A549 (cell line): ENCODE results near the gene P4HTM.

Source experiments
- ATOH8 ChIP-seq: fragments of 250-450 bp; sonication (Bioruptor Pico); IDR thresholded peaks from 2 replicates; pipeline ENCODE4 v1.5.0; 2020; ENCODE audit warnings: low read depth, mild to moderate bottlenecking, moderate library complexity
- CHD4 ChIP-seq: fragments of 200-600 bp; sonication (generic); IDR thresholded peaks from 2 replicates; pipeline ENCODE4 v1.6.1; 2016; ENCODE audit warnings: antibody characterized with exemption, mild to moderate bottlenecking, borderline replicate concordance
- CTCF ChIP-seq: fragments of >200 bp; sonication (Bioruptor Twin); formaldehyde crosslinking; IDR thresholded peaks from 3 replicates; pipeline ENCODE4 v1.5.1; 2016
- FOXS1 ChIP-seq: fragments of 250-450 bp; sonication (Bioruptor Pico); IDR thresholded peaks from 2 replicates; pipeline ENCODE4 v1.5.0; 2020; ENCODE audit warnings: mild to moderate bottlenecking, moderate library complexity
- HDAC2 ChIP-seq: fragments of 200-600 bp; sonication (generic); IDR thresholded peaks from 2 replicates; pipeline ENCODE4 v1.6.1; 2016
- MAFK ChIP-seq: fragments of 450-650 bp; IDR thresholded peaks from 2 replicates; pipeline ENCODE4 v1.6.1; 2014; ENCODE audit not compliant: partially characterized antibody
- NFE2L2 ChIP-seq: fragments of 150-350 bp; conservative IDR thresholded peaks from 2 replicates; pipeline ENCODE4 v1.6.1; 2014; ENCODE audit warnings: low read length
- NPAS2 ChIP-seq: fragments of 250-450 bp; sonication (Bioruptor Pico); IDR thresholded peaks from 2 replicates; pipeline ENCODE4 v1.8.0; 2022; ENCODE audit warnings: mild to moderate bottlenecking, moderate library complexity, borderline replicate concordance
- NR3C1 ChIP-seq: fragments of >200 bp; sonication (Bioruptor Twin); formaldehyde crosslinking; IDR thresholded peaks from 3 replicates; pipeline ENCODE4 v1.6.1; 2017
- POLR2A ChIP-seq: IDR thresholded peaks from 2 replicates; pipeline ENCODE4 v1.6.1; 2012; ENCODE audit warnings: mild to moderate bottlenecking, low read length
- RCOR1 ChIP-seq: fragments of 150-350 bp; IDR thresholded peaks from 2 replicates; pipeline ENCODE4 v1.6.1; 2014; ENCODE audit warnings: antibody characterized with exemption, low read length, low read depth
- REST ChIP-seq: fragments of 200-600 bp; sonication (generic); IDR thresholded peaks from 2 replicates; pipeline ENCODE4 v1.6.1; 2016; ENCODE audit warnings: antibody characterized with exemption, mild to moderate bottlenecking, moderate library complexity
- RFX5 ChIP-seq: fragments of 450-650 bp; IDR thresholded peaks from 2 replicates; pipeline ENCODE4 v1.7.1; 2014; ENCODE audit warnings: antibody characterized with exemption, mild to moderate bottlenecking, moderate library complexity
- ZFP36 ChIP-seq: fragments of 450-650 bp; IDR thresholded peaks from 2 replicates; pipeline ENCODE4 v1.6.1; 2014; ENCODE audit warnings: borderline replicate concordance; ENCODE audit not compliant: partially characterized antibody

- TF ChIP-seq CTCF (no peak), FOXS1 (CRISPR knock-in tag) (no peak), POLR2A (no peak), RFX5 (no peak), REST (no peak), ZFP36 (no peak), RCOR1 (no peak), ATOH8 (CRISPR knock-in tag) (no peak), MAFK (no peak), HDAC2 (no peak), CHD4 (no peak), NPAS2 (CRISPR knock-in tag) (no peak), NR3C1 (no peak), NFE2L2 (no peak)
Measured at GRCh38 chr3:49025793-49026520, 35.9 kb downstream of the P4HTM start.
